Mesothelial cell of epicardium (in vitro differentiated cells): ENCODE data around the gene DEAF1. TPM values are rescaled to one million over a fixed set of nuclear protein-coding genes. Genes with fewer than 3 reads are reported as not detected.

Experiments used
- DNase-seq, 2 experiments: peaks; one replicate each; pipeline ENCODE4 v3.0.0; 2021; ENCODE audit warnings: low spot score in 2 of 2; ENCODE audit not compliant: unreplicated experiment in 2 of 2
- H3K27ac Mint-ChIP-seq: 2 replicates; pipeline ENCODE4 v1.8.0; 2021; ENCODE audit warnings: mixed read lengths
- H3K27me3 Mint-ChIP-seq: 2 replicates; pipeline ENCODE4 v1.8.0; 2021; ENCODE audit warnings: low read depth, mixed read lengths
- H3K36me3 Mint-ChIP-seq: 2 replicates; pipeline ENCODE4 v1.8.0; 2021; ENCODE audit warnings: mixed read lengths
- H3K4me1 Mint-ChIP-seq: 2 replicates; pipeline ENCODE4 v1.8.0; 2021; ENCODE audit warnings: mixed read lengths
- H3K4me3 Mint-ChIP-seq: 2 replicates; pipeline ENCODE4 v1.8.0; 2021; ENCODE audit warnings: mild to moderate bottlenecking, moderate library complexity, mixed read lengths
- H3K9me3 Mint-ChIP-seq: 2 replicates; pipeline ENCODE4 v1.8.0; 2021; ENCODE audit warnings: mixed read lengths
- total RNA-seq: library from RNA; stranded (reverse); gene quantifications from 3 replicates; pipeline ENCODE4 v1.2.1, GENCODE V29; 2021
- TF ChIP-seq, protein P1 (sequence below): fragments of 200-600 bp; sonication (generic); IDR thresholded peaks from one replicate; pipeline ENCODE4 v1.5.0; 2021; ENCODE audit warnings: antibody characterized with exemption; ENCODE audit not compliant: unreplicated experiment

The DEAF1 gene
- total RNA-seq, 1 donor from 2014 or later = 64.0 TPM

- no peak for DNase-seq
- H3K9me3 Mint-ChIP-seq = no peaks in the 10 kb centered on the region
- H3K4me3 Mint-ChIP-seq = no peak overlapping the region
- TF ChIP-seq, protein P1, sequence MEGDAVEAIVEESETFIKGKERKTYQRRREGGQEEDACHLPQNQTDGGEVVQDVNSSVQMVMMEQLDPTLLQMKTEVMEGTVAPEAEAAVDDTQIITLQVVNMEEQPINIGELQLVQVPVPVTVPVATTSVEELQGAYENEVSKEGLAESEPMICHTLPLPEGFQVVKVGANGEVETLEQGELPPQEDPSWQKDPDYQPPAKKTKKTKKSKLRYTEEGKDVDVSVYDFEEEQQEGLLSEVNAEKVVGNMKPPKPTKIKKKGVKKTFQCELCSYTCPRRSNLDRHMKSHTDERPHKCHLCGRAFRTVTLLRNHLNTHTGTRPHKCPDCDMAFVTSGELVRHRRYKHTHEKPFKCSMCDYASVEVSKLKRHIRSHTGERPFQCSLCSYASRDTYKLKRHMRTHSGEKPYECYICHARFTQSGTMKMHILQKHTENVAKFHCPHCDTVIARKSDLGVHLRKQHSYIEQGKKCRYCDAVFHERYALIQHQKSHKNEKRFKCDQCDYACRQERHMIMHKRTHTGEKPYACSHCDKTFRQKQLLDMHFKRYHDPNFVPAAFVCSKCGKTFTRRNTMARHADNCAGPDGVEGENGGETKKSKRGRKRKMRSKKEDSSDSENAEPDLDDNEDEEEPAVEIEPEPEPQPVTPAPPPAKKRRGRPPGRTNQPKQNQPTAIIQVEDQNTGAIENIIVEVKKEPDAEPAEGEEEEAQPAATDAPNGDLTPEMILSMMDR = no peak
- H3K27ac Mint-ChIP-seq = no peak overlapping the region
- no peaks in the 10 kb centered on the region for H3K27me3 Mint-ChIP-seq
- H3K4me1 Mint-ChIP-seq = peaks cover 24% of the 10 kb centered on the region
- H3K36me3 Mint-ChIP-seq = peaks cover 1% of the 10 kb centered on the region
These were observed 3.6 kb upstream of the DEAF1 start for GRCh38 chr11:698493-699115.

DNA sequence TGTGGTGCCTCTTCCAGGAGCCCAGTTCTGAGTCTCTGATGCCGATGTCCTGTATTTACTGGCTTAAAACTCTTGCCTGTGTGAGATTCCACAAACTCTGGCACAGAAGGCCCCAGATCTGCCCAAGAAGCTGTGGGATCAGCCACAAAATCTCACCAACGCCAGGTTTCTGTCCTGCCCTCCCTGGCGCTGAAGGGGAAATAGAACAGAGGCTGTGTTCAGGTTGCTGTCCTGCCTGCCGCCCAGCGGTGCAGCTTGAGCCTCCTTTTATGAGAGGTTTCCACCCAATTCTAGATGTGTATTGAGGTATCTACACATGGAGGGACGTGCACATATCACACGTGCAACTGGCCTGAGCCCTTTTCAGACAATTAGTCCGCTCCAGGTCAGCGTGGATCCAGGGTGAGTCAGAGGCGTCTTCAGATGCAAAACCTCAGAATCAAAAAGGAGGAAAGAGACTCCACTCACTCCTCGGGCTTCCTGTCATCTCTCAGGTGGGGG, 2.8 kb upstream of the DEAF1 start:
- Mint-ChIP-seq H3K36me3 (peaks cover 1% of the 10 kb centered on the region), H3K4me1 (peaks cover 32% of the 10 kb centered on the region), H3K4me3 (peak overlapping the region; percentile 41), H3K27ac (peak overlapping the region; percentile 54), H3K9me3 (no peaks in the 10 kb centered on the region), H3K27me3 (no peaks in the 10 kb centered on the region)
- no peak for DNase-seq
- TF ChIP-seq, protein P1 = no peak

- Mint-ChIP-seq H3K27me3 (no peaks in the 10 kb centered on the region), H3K4me1 (peaks cover 38% of the 10 kb centered on the region), H3K27ac (peak overlapping the region; percentile 54), H3K36me3 (peaks cover 1% of the 10 kb centered on the region), H3K9me3 (no peaks in the 10 kb centered on the region), H3K4me3 (peak overlapping the region; percentile 82)
- TF ChIP-seq, protein P1 = no peak
- DNase-seq = no peak
These were observed 2.0 kb upstream of the DEAF1 start for GRCh38 chr11:696955-697491.

DNA sequence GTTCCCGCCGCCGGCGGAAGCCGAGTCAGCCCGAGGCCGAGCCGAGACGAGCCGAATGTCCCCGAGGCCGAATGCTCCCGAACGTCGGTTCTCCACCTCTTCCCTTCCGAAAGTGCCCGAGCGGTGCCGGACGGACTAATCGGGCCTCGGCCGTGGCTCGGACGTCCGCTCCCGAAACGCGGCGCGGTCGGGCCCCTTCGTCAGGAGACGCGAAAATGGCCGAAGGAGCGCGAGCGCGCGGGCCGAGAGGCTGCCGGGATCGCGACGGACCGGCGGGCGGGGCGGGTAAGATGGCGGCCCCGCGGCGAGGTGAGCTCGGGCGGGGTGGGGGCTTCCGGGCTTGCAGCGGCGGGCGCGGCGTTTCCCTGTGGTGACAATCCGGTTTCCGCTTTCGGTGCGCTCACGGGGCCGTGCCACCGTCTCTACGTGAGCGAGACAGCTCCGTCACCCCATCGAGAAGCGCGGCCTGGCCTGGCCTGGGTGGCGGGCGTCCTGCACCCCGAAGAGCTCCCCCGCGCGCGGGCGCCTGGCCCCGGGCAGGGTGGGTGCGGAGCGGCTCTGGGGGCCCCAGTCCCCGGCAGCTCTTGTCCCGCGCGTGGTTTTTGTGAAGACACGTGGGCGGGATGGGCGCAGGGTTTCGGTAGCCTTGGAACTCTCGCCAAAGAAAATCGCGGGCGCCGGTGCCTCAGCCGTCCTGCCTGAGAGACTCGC, 671 bp upstream of the DEAF1 start, which contains the start of gene TMEM80:
TSS of gene TMEM80 (plus strand) at position 279 of the 711 bp plus-strand sequence. CDS start at position 291, 12 bp downstream.
- H3K9me3 Mint-ChIP-seq = no peaks in the 10 kb centered on the region
- TF ChIP-seq, protein P1 = no peak
- H3K27me3 Mint-ChIP-seq = no peaks in the 10 kb centered on the region
- peak; percentile 98 to 99 for DNase-seq
- H3K27ac Mint-ChIP-seq = peak within 1 kb of the TSS; percentile 97
- peaks cover 2% of the 10 kb centered on the region for H3K36me3 Mint-ChIP-seq
- peaks cover 47% of the 10 kb centered on the region for H3K4me1 Mint-ChIP-seq
- H3K4me3 Mint-ChIP-seq = peak within 1 kb of the TSS; percentile 82

DNA sequence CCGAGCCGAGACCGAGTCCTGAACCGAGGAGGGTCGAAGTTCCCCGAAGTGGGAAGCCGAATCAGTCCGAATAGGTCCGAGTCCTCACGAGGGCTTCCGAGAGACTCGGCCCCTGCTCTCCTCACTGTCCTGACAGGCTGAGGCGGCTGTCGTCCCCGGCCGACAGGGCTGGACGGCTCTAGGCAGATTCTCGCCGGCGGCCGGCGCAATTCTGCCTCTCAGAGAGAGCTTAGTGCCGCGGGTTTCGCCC, 191 bp upstream of the DEAF1 start:
- Mint-ChIP-seq H3K27me3 (no peaks in the 10 kb centered on the region), H3K36me3 (peaks cover 3% of the 10 kb centered on the region), H3K4me1 (peaks cover 49% of the 10 kb centered on the region), H3K9me3 (no peaks in the 10 kb centered on the region), H3K4me3 (peak overlapping the region; percentile 82), H3K27ac (peak overlapping the region; percentile 97)
- DNase-seq = no peak
- TF ChIP-seq, protein P1 = no peak
